IMR-90 (cell line): ENCODE measurements around the gene SBF1. TPM values are rescaled to one million over a fixed set of nuclear protein-coding genes. Genes with fewer than 3 reads are reported as not detected.

Source experiments
- ATAC-seq: fragments of 200-7000 bp; cut with Tn5 transposase; 2 replicates; pipeline ENCODE4 v1.9.1; 2020; ENCODE audit warnings: low read depth, mild to moderate bottlenecking, moderate library complexity
- BruUV-seq: library from RNA; stranded (reverse); fragments of 400-500 nt; replicated peaks from 2 replicates; lab custom pipeline; 2021; lab: Mats Ljungman, UMichigan
- CTCF ChIA-PET: fragments of 300-600 bp; formaldehyde crosslinking; extraction: SDS; loops from one replicate; lab custom pipeline; 2021; ENCODE audit warnings: antibody characterized with exemption; lab: Yijun Ruan, JAX
- POLR2A ChIA-PET: fragments of 300-600 bp; sonication (Branson Sonifier 250); formaldehyde crosslinking; loops from one replicate; lab custom pipeline; 2022; ENCODE audit warnings: antibody characterized with exemption; ENCODE audit not compliant: unreplicated experiment; lab: Charles Lee
- DNase-seq: peaks from one replicate; pipeline ENCODE4 v3.0.0; 2013
- H2AFZ ChIP-seq: replicated peaks from 2 replicates; pipeline ENCODE3; 2013; ENCODE audit warnings: low read length, mild to moderate bottlenecking; ENCODE audit not compliant: poor library complexity
- H2AK5ac ChIP-seq: 2 replicates; pipeline ENCODE4 v1.6.1; 2013; ENCODE audit warnings: low read depth, low read length, inconsistent platforms
- H2AK9ac ChIP-seq: replicated peaks from 2 replicates; pipeline ENCODE3; 2013; ENCODE audit warnings: mild to moderate bottlenecking, low read depth, low read length, moderate library complexity; ENCODE audit not compliant: poor library complexity
- H2BK120ac ChIP-seq: 2 replicates; pipeline ENCODE4 v1.6.1; 2013; ENCODE audit warnings: low read depth, low read length, inconsistent platforms
- H2BK15ac ChIP-seq: 3 replicates; pipeline ENCODE4 v1.6.1; 2013; ENCODE audit warnings: low read depth, low read length, inconsistent platforms
- H2BK20ac ChIP-seq: 2 replicates; pipeline ENCODE4 v1.6.1; 2013; ENCODE audit warnings: low read depth, mild to moderate bottlenecking, inconsistent platforms, low read length, moderate library complexity
- H2BK5ac ChIP-seq: 2 replicates; pipeline ENCODE4 v1.6.1; 2013; ENCODE audit warnings: mild to moderate bottlenecking, low read depth, low read length, inconsistent platforms; ENCODE audit not compliant: poor library complexity, severe bottlenecking
- H3K14ac ChIP-seq: replicated peaks from 2 replicates; pipeline ENCODE4 v1.6.1; 2013; ENCODE audit warnings: low read depth, low read length, inconsistent platforms
- H3K18ac ChIP-seq: 2 replicates; pipeline ENCODE4 v1.6.1; 2013; ENCODE audit warnings: low read depth, low read length, control low read depth
- H3K23ac ChIP-seq: 2 replicates; pipeline ENCODE4 v1.6.1; 2013; ENCODE audit warnings: low read depth, low read length, inconsistent platforms
- H3K27ac ChIP-seq: 2 replicates; pipeline ENCODE4 v1.5.1; 2013; ENCODE audit warnings: mild to moderate bottlenecking, control low read depth, low read length; ENCODE audit not compliant: insufficient read depth
- H3K27me3 ChIP-seq: 2 replicates; pipeline ENCODE4 v1.6.1; 2013; ENCODE audit warnings: low read length; ENCODE audit not compliant: control insufficient read depth, insufficient read depth
- H3K36me3 ChIP-seq: 2 replicates; pipeline ENCODE4 v1.6.1; 2013; ENCODE audit warnings: low read length, mixed read lengths; ENCODE audit not compliant: control insufficient read depth, insufficient read depth
- H3K4ac ChIP-seq: 2 replicates; pipeline ENCODE4 v1.6.1; 2013; ENCODE audit warnings: low read depth, low read length, inconsistent platforms
- H3K4me1 ChIP-seq: 2 replicates; pipeline ENCODE4 v1.6.1; 2013; ENCODE audit warnings: low read length, mixed read lengths; ENCODE audit not compliant: control insufficient read depth, insufficient read depth
- H3K4me2 ChIP-seq: 2 replicates; pipeline ENCODE4 v1.6.1; 2013; ENCODE audit warnings: low read depth, mild to moderate bottlenecking, control low read depth, low read length, moderate library complexity
- H3K4me3 ChIP-seq: 2 replicates; pipeline ENCODE4 v1.5.1; 2013; ENCODE audit warnings: low read depth, mild to moderate bottlenecking, control low read depth, low read length, moderate library complexity; ENCODE audit not compliant: insufficient read depth
- H3K56ac ChIP-seq: 2 replicates; pipeline ENCODE4 v1.6.1; 2013; ENCODE audit warnings: low read length, inconsistent platforms; ENCODE audit not compliant: insufficient read depth; ENCODE audit errors: extremely low read depth
- H3K79me1 ChIP-seq, 2 experiments: 2 replicates each; pipeline ENCODE4 v1.6.1; 2013; ENCODE audit warnings: low read length in 2 of 2, inconsistent platforms in 1 of 2, low read depth in 1 of 2
- H3K9ac ChIP-seq: 2 replicates; pipeline ENCODE4 v1.6.1; 2013; ENCODE audit warnings: low read depth, low read length, control low read depth
- H3K9me1 ChIP-seq: 2 replicates; pipeline ENCODE4 v1.6.1; 2013; ENCODE audit warnings: low read length, inconsistent platforms; ENCODE audit not compliant: insufficient read depth
- H3K9me3 ChIP-seq: 2 replicates; pipeline ENCODE4 v1.6.1; 2013; ENCODE audit warnings: low read length; ENCODE audit not compliant: control insufficient read depth, insufficient read depth
- H4K20me1 ChIP-seq: 2 replicates; pipeline ENCODE4 v1.6.1; 2013; ENCODE audit warnings: low read length, inconsistent platforms; ENCODE audit not compliant: insufficient read depth
- H4K5ac ChIP-seq: 2 replicates; pipeline ENCODE4 v1.6.1; 2013; ENCODE audit warnings: mild to moderate bottlenecking, low read depth, low read length, control low read depth
- H4K8ac ChIP-seq, 2 experiments: 2 replicates each; pipeline ENCODE4 v1.6.1; 2013; ENCODE audit warnings: low read depth in 2 of 2, low read length in 2 of 2, control low read depth in 1 of 2, inconsistent platforms in 1 of 2
- H4K91ac ChIP-seq: 2 replicates; pipeline ENCODE4 v1.6.1; 2013; ENCODE audit warnings: low read depth, low read length, inconsistent platforms; ENCODE audit not compliant: insufficient read depth
- BHLHE40 ChIP-seq: fragments of 150-350 bp; IDR thresholded peaks from 2 replicates; pipeline ENCODE4 v1.6.1; 2016; ENCODE audit warnings: mild to moderate bottlenecking, low read depth, low read length
- CEBPB ChIP-seq: IDR thresholded peaks from 2 replicates; pipeline ENCODE4 v1.6.1; 2012; ENCODE audit warnings: low read depth, low read length, improper control_type of control experiment
- CHD1 ChIP-seq: IDR thresholded peaks from 2 replicates; pipeline ENCODE4 v1.6.1; 2012; ENCODE audit warnings: low read depth, low read length, improper control_type of control experiment
- CTCF ChIP-seq: conservative IDR thresholded peaks from 2 replicates; pipeline ENCODE4 v1.5.1; 2012; ENCODE audit warnings: mild to moderate bottlenecking, low read depth, low read length, improper control_type of control experiment
- FOS ChIP-seq: fragments of 150-350 bp; IDR thresholded peaks from 2 replicates; pipeline ENCODE4 v1.6.1; 2016; ENCODE audit warnings: low read depth, low read length
- MAFK ChIP-seq: IDR thresholded peaks from 2 replicates; pipeline ENCODE4 v1.6.1; 2012; ENCODE audit warnings: low read depth, low read length, improper control_type of control experiment
- MAZ ChIP-seq: IDR thresholded peaks from 2 replicates; pipeline ENCODE4 v1.6.1; 2012; ENCODE audit warnings: low read depth, mild to moderate bottlenecking, low read length, improper control_type of control experiment, moderate library complexity, borderline replicate concordance
- MXI1 ChIP-seq: IDR thresholded peaks from 2 replicates; pipeline ENCODE4 v1.6.1; 2012; ENCODE audit warnings: low read depth, mild to moderate bottlenecking, low read length, moderate library complexity, borderline replicate concordance
- NFE2L2 ChIP-seq: fragments of 150-350 bp; IDR thresholded peaks from 2 replicates; pipeline ENCODE4 v1.6.1; 2016; ENCODE audit warnings: low read depth, mild to moderate bottlenecking, low read length
- POLR2A ChIP-seq: IDR thresholded peaks from 2 replicates; pipeline ENCODE4 v1.6.1; 2012; ENCODE audit warnings: mild to moderate bottlenecking, low read depth, low read length
- RAD21 ChIP-seq: IDR thresholded peaks from 2 replicates; pipeline ENCODE4 v1.6.1; 2012; ENCODE audit warnings: low read length, improper control_type of control experiment
- RCOR1 ChIP-seq: IDR thresholded peaks from 2 replicates; pipeline ENCODE4 v1.6.1; 2012; ENCODE audit warnings: mild to moderate bottlenecking, low read length, improper control_type of control experiment; ENCODE audit not compliant: insufficient replicate concordance
- RFX5 ChIP-seq: IDR thresholded peaks from 2 replicates; pipeline ENCODE4 v1.8.0; 2012; ENCODE audit warnings: low read depth, mild to moderate bottlenecking, low read length, moderate library complexity
- SMC3 ChIP-seq: fragments of 150-350 bp; IDR thresholded peaks from 2 replicates; pipeline ENCODE4 v1.6.1; 2016; ENCODE audit warnings: low read depth, mild to moderate bottlenecking, antibody characterized with exemption, low read length, moderate library complexity
- USF2 ChIP-seq: fragments of 150-350 bp; IDR thresholded peaks from 2 replicates; pipeline ENCODE4 v1.6.1; 2017; ENCODE audit warnings: mild to moderate bottlenecking, antibody characterized with exemption, low read length, low read depth
- WGBS, 2 experiments: methylation state at CpG; one replicate each; pipeline versions ENCODE4 v1.1.5 to v1.1.7; 2013; ENCODE audit warnings: missing lambda C conversion rate in 2 of 2; ENCODE audit not compliant: insufficient read length in 1 of 2; ENCODE audit errors: extremely low coverage in 2 of 2; 5-methylcytosine and 5-hydroxymethylcytosine counted together
- dilution Hi-C: fragments of 300-500 bp; cut with HindIII; formaldehyde crosslinking; loops from one replicate; pipeline ENCODE4 v1.14.3; 2018; ENCODE audit warnings: low sequenced_read_pairs; ENCODE audit not compliant: unreplicated experiment
- in situ Hi-C: fragments of 300-500 bp; cut with MboI; formaldehyde crosslinking; loops from 3 replicates; pipeline ENCODE4 v1.14.3; 2019; ENCODE audit warnings: low sequenced_read_pairs, inconsistent platforms, mixed read lengths
- intact Hi-C: fragments of 100-400 bp; cut with micrococcal nuclease; formaldehyde crosslinking; loops from 2 replicates; pipeline ENCODE4 v1.10.0; 2022
- polyA plus RNA-seq, 3 experiments: library from polyadenylated mRNA; depleted of rRNA; stranded (reverse); fragments of >200 nt; gene quantifications; 2 replicates each; pipeline ENCODE4 v1.2.3, GENCODE V29; 2012; ENCODE audit warnings: low replicate concordance in 1 of 3
- total RNA-seq: library from RNA; depleted of rRNA; stranded (reverse); fragments of >200 nt; gene quantifications from 2 replicates; pipeline ENCODE4 v1.2.3, GENCODE V29; 2012
- TF ChIP-seq, protein P1 (sequence below): fragments of 150-350 bp; IDR thresholded peaks from 2 replicates; pipeline ENCODE4 v1.6.1; 2016; ENCODE audit warnings: low read depth, mild to moderate bottlenecking, low read length, moderate library complexity, borderline replicate concordance

SBF1 gene
- total and polyA plus RNA-seq, 2 of the 4 experiments (the other 2 are of a cell fraction) = 21.5 to 33.2 TPM

GRCh38 chr22:50435291-50436014, 39.4 kb downstream of the SBF1 start:
- H3K4me1 ChIP-seq = no peaks in the 10 kb centered on the region
- no peaks in the 10 kb centered on the region for H3K27me3 ChIP-seq
- BruUV-seq = no TSS peak
- dilution Hi-C loops (no loop called here), intact Hi-C loops (no loop called here), in situ Hi-C loops (no loop called here)
- no peak overlapping the region for H4K8ac ChIP-seq
- no peak overlapping the region for H2AK5ac ChIP-seq
- no peak for DNase-seq
- ATAC-seq = no peak
- H2BK5ac ChIP-seq = no peak overlapping the region
- H3K9ac ChIP-seq = no peak overlapping the region
- no peak overlapping the region for H3K56ac ChIP-seq
- no peak overlapping the region for H3K18ac ChIP-seq
- H3K14ac ChIP-seq = no peak overlapping the region
- H2AFZ ChIP-seq = no peak overlapping the region
- H4K5ac ChIP-seq = no peak overlapping the region
- H4K91ac ChIP-seq = no peak overlapping the region
- H3K4me2 ChIP-seq = no peak overlapping the region
- H4K20me1 ChIP-seq = no peaks in the 10 kb centered on the region; the same call in 1 of the 2 replicates
- POLR2A ChIA-PET = no interaction called here
- TF ChIP-seq USF2 = no peak
- TF ChIP-seq CTCF = no peak
- TF ChIP-seq, protein P1, sequence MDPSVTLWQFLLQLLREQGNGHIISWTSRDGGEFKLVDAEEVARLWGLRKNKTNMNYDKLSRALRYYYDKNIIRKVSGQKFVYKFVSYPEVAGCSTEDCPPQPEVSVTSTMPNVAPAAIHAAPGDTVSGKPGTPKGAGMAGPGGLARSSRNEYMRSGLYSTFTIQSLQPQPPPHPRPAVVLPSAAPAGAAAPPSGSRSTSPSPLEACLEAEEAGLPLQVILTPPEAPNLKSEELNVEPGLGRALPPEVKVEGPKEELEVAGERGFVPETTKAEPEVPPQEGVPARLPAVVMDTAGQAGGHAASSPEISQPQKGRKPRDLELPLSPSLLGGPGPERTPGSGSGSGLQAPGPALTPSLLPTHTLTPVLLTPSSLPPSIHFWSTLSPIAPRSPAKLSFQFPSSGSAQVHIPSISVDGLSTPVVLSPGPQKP = no peak
- no peak for TF ChIP-seq MAZ
- no peak for TF ChIP-seq POLR2A
- no peak for TF ChIP-seq MAFK
- TF ChIP-seq BHLHE40 = no peak
- TF ChIP-seq CHD1 = no peak
- no peak for TF ChIP-seq RCOR1
- TF ChIP-seq RFX5 = no peak
- TF ChIP-seq RAD21 = no peak
- no peak for TF ChIP-seq MXI1
- TF ChIP-seq NFE2L2 = no peak
- no peak for TF ChIP-seq CEBPB
- no peak for TF ChIP-seq FOS
- no peak for TF ChIP-seq SMC3
- H3K4me3 ChIP-seq = no peak overlapping the region
- no peak overlapping the region for H2BK120ac ChIP-seq
- no peak overlapping the region for H2BK20ac ChIP-seq
- no peaks in the 10 kb centered on the region for H3K9me3 ChIP-seq
- 93% methylated on average over 5 of the region's 20 CpGs; no CpG with 5 or more reads in 1 of the 2 experiments for WGBS, 2 experiments
- no peak overlapping the region for H3K4ac ChIP-seq
- H3K36me3 ChIP-seq = peaks cover 78% of the 10 kb centered on the region
- no peak overlapping the region for H3K23ac ChIP-seq
- no peak overlapping the region for H3K27ac ChIP-seq
- H3K79me1 ChIP-seq = no peaks in the 10 kb centered on the region; a peak in 1 of 4 replicates
- CTCF ChIA-PET = no interaction called here
- H3K9me1 ChIP-seq = no peaks in the 10 kb centered on the region
- H2BK15ac ChIP-seq = no peak overlapping the region
- H2AK9ac ChIP-seq = peak overlapping the region; percentile 37
